GM12878 (cell line): ENCODE results near the gene PLXNA2. TPM values are rescaled to one million over a fixed set of nuclear protein-coding genes. Genes with fewer than 3 reads are reported as not detected.

Experiments used
- ATAC-seq: fragments of 200-7000 bp; cut with Tn5 transposase; 3 replicates; pipeline ENCODE4 v1.9.1; 2020; ENCODE audit warnings: mild to moderate bottlenecking, moderate library complexity
- BruUV-seq: library from RNA; stranded (reverse); fragments of 400-500 nt; replicated peaks from 2 replicates; lab custom pipeline; 2021; lab: Mats Ljungman, UMichigan
- CTCF ChIA-PET: fragments of 300-600 bp; sonication (Branson Sonifier 250); formaldehyde crosslinking; extraction: SDS; loops from one replicate; lab custom pipeline; 2021; ENCODE audit warnings: inconsistent platforms; lab: Yijun Ruan, JAX
- POLR2A ChIA-PET: fragments of 350-600 bp; formaldehyde crosslinking; extraction: SDS; loops from one replicate; lab custom pipeline; 2021; ENCODE audit warnings: inconsistent platforms; lab: Charles Lee
- RAD21 ChIA-PET: fragments of 300-600 bp; sonication (Branson Sonifier 250); formaldehyde crosslinking; loops from one replicate; lab custom pipeline; 2023; ENCODE audit warnings: antibody characterized with exemption; ENCODE audit not compliant: unreplicated experiment; lab: Charles Lee
- SMC1A ChIA-PET: fragments of 300-600 bp; sonication (Branson Sonifier 250); formaldehyde crosslinking; loops from one replicate; lab custom pipeline; 2023; ENCODE audit not compliant: unreplicated experiment, uncharacterized antibody; lab: Charles Lee
- DNase-seq: peaks from one replicate; pipeline ENCODE4 v3.0.0-alpha.2; 2011; ENCODE audit warnings: low read depth, low spot score
- FAIRE-seq: peaks from 3 replicates; lab custom pipeline; 2011; peaks lifted over from hg19 to GRCh38; lab: Jason Lieb, UNC
- H2AFZ ChIP-seq: 2 replicates; pipeline ENCODE4 v1.6.0; 2011; ENCODE audit warnings: low read depth, low read length, control low read depth; ENCODE audit not compliant: control insufficient read depth
- H3K27ac ChIP-seq: 2 replicates; pipeline ENCODE4 v1.5.1; 2011; ENCODE audit warnings: control low read depth; ENCODE audit not compliant: control insufficient read depth, insufficient read depth
- H3K27me3 ChIP-seq, 2 experiments: replicated peaks in 1 of 2; 2 replicates each; pipeline versions ENCODE4 v1.6.0 to v1.6.1; 2011; ENCODE audit warnings: low read length in 1 of 2; ENCODE audit not compliant: control insufficient read depth in 2 of 2, insufficient read depth in 2 of 2
- H3K36me3 ChIP-seq, 2 experiments: 2 replicates each; pipeline ENCODE4 v1.5.1; 2011; ENCODE audit warnings: low read length in 1 of 2; ENCODE audit not compliant: control insufficient read depth in 2 of 2, insufficient read depth in 2 of 2
- H3K4me1 ChIP-seq: 2 replicates; pipeline ENCODE4 v1.6.1; 2011; ENCODE audit warnings: mild to moderate bottlenecking, low read length, moderate library complexity, mixed read lengths; ENCODE audit not compliant: control insufficient read depth, insufficient read depth
- H3K4me2 ChIP-seq: 2 replicates; pipeline ENCODE4 v1.6.0; 2011; ENCODE audit warnings: control low read depth; ENCODE audit not compliant: control insufficient read depth, insufficient read depth
- H3K4me3 ChIP-seq: fragments of 200-600 bp; sonication (generic); 2 replicates; pipeline ENCODE4 v1.5.1; 2016
- H3K79me2 ChIP-seq: 2 replicates; pipeline ENCODE4 v1.6.0; 2011; ENCODE audit warnings: low read length; ENCODE audit not compliant: control insufficient read depth, insufficient read depth
- H3K9ac ChIP-seq: 2 replicates; pipeline ENCODE4 v1.8.0; 2011; ENCODE audit warnings: low read length, control low read depth, mixed read lengths; ENCODE audit not compliant: control insufficient read depth, insufficient read depth
- H3K9me3 ChIP-seq: replicated peaks from 3 replicates; pipeline ENCODE4 v1.5.1; 2011; ENCODE audit warnings: mild to moderate bottlenecking, low read length; ENCODE audit not compliant: control insufficient read depth, insufficient read depth
- H4K20me1 ChIP-seq: 2 replicates; pipeline ENCODE4 v1.6.0; 2011; ENCODE audit not compliant: control insufficient read depth, insufficient read depth
- DPF2 ChIP-seq: fragments of 450-650 bp; IDR thresholded peaks from 2 replicates; pipeline ENCODE4 v1.6.1; 2017; ENCODE audit warnings: mild to moderate bottlenecking
- EZH2 ChIP-seq: IDR thresholded peaks from 2 replicates; pipeline ENCODE4 v1.6.1; 2012; ENCODE audit warnings: low read depth, mild to moderate bottlenecking, control low read depth, inconsistent platforms, low read length, borderline replicate concordance; ENCODE audit not compliant: control insufficient read depth
- HDAC6 ChIP-seq: fragments of 200-600 bp; sonication (generic); IDR thresholded peaks from one replicate; pipeline ENCODE4 v1.8.0; 2017; ENCODE audit warnings: antibody characterized with exemption; ENCODE audit not compliant: unreplicated experiment
- PRDM15 ChIP-seq: fragments of 450-650 bp; formaldehyde crosslinking; IDR thresholded peaks from 2 replicates; pipeline ENCODE4 v1.4.0; 2020; ENCODE audit warnings: mild to moderate bottlenecking, moderate library complexity
- SUZ12 ChIP-seq: fragments of 200-600 bp; sonication (generic); IDR thresholded peaks from one replicate; pipeline ENCODE4 v1.6.1; 2018; ENCODE audit warnings: antibody characterized with exemption, mild to moderate bottlenecking; ENCODE audit not compliant: unreplicated experiment
- WGBS: methylation state at CpG from one replicate; pipeline ENCODE4 v1.1.6; 2016; ENCODE audit warnings: low lambda C conversion rate; ENCODE audit not compliant: insufficient replicate concordance, insufficient coverage; ENCODE audit errors: missing lambda C conversion rate; 5-methylcytosine and 5-hydroxymethylcytosine counted together
- in situ Hi-C: fragments of 300-500 bp; cut with MboI; formaldehyde crosslinking; loops from 9 replicates; pipeline ENCODE4 v1.14.3; 2018; ENCODE audit warnings: mixed read lengths
- intact Hi-C: fragments of 100-400 bp; cut with micrococcal nuclease; formaldehyde crosslinking; loops from one replicate; pipeline ENCODE4 v1.14.2; 2022; ENCODE audit not compliant: unreplicated experiment
- polyA plus RNA-seq, 11 experiments: library from polyadenylated mRNA; depleted of rRNA in 4 of 11; unstranded in 6 of 11; stranded (reverse) in 5 of 11; fragments of >200 nt; fragmentation: Nextera tagmentation in 4 of 11; fragmentation: Illumina TruSeq in 1 of 11; extraction: Ambion mirVana in 4 of 11; extraction: Trizol in 1 of 11; gene quantifications; 1 replicate in 1 of 11; 2 replicates in 10 of 11; pipeline versions ENCODE4 v1.2.1 to v1.2.3, GENCODE V29; 2011 to 2016; ENCODE audit warnings: inconsistent platforms in 2 of 11, missing spikeins in 2 of 11, low read depth in 1 of 11
- total RNA-seq, 4 experiments: library from RNA; depleted of rRNA in 3 of 4; stranded (reverse); fragments of >200 nt in 3 of 4; fragmentation: Illumina TruSeq in 1 of 4; extraction: Trizol in 1 of 4; gene quantifications; 2 replicates each; pipeline versions ENCODE4 v1.2.1 to v1.2.3, GENCODE V29; 2013 to 2021

PLXNA2 gene
- total and polyA plus RNA-seq, 10 of the 15 experiments (the other 5 are each of a cell fraction or from before 2014, with no cell fraction given) = under 0.01 to 0.08 (median 0.07) TPM; not detected in 4

GRCh38 chr1:208243527-208243966 is 637 bp downstream of the PLXNA2 start:
- no peak for FAIRE-seq
- ATAC-seq = 0 out of 3 replicates have a peak, but pooled peaks have one; percentile 7
- 0 out of 2 replicates have a peak, but pooled peaks have one; percentile 32 for TF ChIP-seq EZH2
- 0 out of 2 replicates have a peak, but pooled peaks have one; percentile 16 for TF ChIP-seq DPF2
- TF ChIP-seq SUZ12 = peak; percentile 95
- TF ChIP-seq PRDM15 (CRISPR knock-in tag) = no peak
- TF ChIP-seq HDAC6 = peak; percentile 5
- Histone ChIP-seq H3K79me2 (no peaks in the 10 kb centered on the region), H2AFZ (peak overlapping the region; percentile 27), H3K4me3 (peak overlapping the region; percentile 64), H3K4me1 (peaks cover 8% of the 10 kb centered on the region), H3K27me3 (peaks cover 11 to 12% of the 10 kb centered on the region in 2 experiments), H3K9me3 (no peaks in the 10 kb centered on the region), H3K4me2 (peak overlapping the region; percentile 68), H3K36me3 (no peaks in the 10 kb centered on the region), H3K9ac (no peak overlapping the region), H3K27ac (no peak overlapping the region), H4K20me1 (no peaks in the 10 kb centered on the region)
- RAD21 ChIA-PET = interaction anchor here (0.8 to 5.0 kb wide), 6 partner anchors 9 to 222 kb away, joined by 3 to 59 read pairs (median 14); no protein-coding TSS in a partner anchor
- WGBS = 1% methylated on average over 35 of the region's 54 CpGs
- CTCF ChIA-PET = interaction anchor here (0.9 to 10.5 kb wide), 8 partner anchors 9 to 248 kb away, joined by 4 to 166 read pairs (median 14); no protein-coding TSS in a partner anchor
- no peak for DNase-seq
- in situ Hi-C loops = loop anchor here (5.0 kb wide), 1 partner anchor 116 kb away; no protein-coding TSS in a partner anchor
- POLR2A ChIA-PET = no interaction called here
- SMC1A ChIA-PET = interaction anchor here (1.0 to 8.1 kb wide), 5 partner anchors 111 to 221 kb away, joined by 3 to 57 read pairs (median 16); no protein-coding TSS in a partner anchor
- intact Hi-C loops = no loop called here
- BruUV-seq = no TSS peak
